ENCODE data around the gene FLVCR2.
A peak's percentile ranks its signal among the peaks of the same experiment; 100 is the strongest.

- TF ChIP-seq CTCF (IDR thresholded peaks at IDR 0.05; ENCODE audit: insufficient read depth, low read length) (peak; percentile 10), POLR2AphosphoS5 (IDR thresholded peaks at IDR 0.05; ENCODE audit: low read depth) (no peak), REST (IDR thresholded peaks at IDR 0.05; ENCODE audit: insufficient replicate concordance, low read depth) (no peak)
These were observed 17.4 kb upstream of the FLVCR2 start for GRCh38 chr14:75561013-75561432.

All from HL-60 (cell line).